ENCODE results near the gene TLE3. TPM values are rescaled to one million over a fixed set of nuclear protein-coding genes. Genes with fewer than 3 reads are reported as not detected.

TLE3 gene
- total and polyA plus RNA-seq, 7 donors = 16.8 to 82.0 (median 49.5) TPM

DNA sequence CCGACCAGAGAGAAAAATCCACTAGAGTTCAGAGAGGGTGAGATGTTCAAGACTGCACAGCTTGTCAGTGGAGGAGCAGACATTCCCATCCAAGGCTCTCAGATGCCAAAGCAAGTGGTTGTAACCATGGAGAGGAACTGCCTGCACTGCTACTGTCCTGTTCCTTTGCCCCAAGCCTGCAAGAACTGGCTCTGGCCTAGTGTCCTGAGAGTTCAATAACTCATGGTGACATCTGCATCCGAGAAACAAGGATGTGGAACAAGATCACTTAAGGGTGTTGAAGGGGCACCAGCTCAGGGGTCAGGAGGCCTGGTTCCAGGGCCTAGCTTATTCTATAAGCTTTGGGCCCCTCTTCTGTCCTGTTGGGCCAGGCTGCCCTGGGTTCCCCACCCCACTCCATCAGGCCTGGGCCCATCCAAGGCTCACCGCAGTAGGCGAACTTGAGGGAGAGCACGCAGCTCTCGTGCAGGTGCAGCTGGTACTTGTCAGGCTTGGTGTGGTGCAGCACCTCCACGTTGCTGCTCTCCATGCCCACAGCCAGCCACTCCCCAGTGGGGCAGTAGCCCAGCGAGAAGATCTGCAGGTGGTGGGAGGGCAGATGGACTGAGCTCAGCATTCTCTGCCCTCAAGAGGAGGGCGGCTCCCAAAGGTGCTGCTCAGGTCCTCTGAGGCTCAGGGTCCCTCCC is 45.6 kb downstream of the TLE3 start:
- Histone ChIP-seq H3K27ac (no peak overlapping the region), H3K36me3 (peaks cover 70 to 82% (median 73%) of the 10 kb centered on the region in 4 donors), H3K4me1 (peaks cover 0 to 35% (median 21%) of the 10 kb centered on the region in 4 donors), H3K27me3 (no peaks in the 10 kb centered on the region), H3K4me3 (no peak overlapping the region), H3K9me3 (no peaks in the 10 kb centered on the region)
- no peak for TF ChIP-seq EP300 (IDR thresholded peaks at IDR 0.05)
- no peak for TF ChIP-seq POLR2A (IDR thresholded peaks at IDR 0.05)
- TF ChIP-seq, protein P1, sequence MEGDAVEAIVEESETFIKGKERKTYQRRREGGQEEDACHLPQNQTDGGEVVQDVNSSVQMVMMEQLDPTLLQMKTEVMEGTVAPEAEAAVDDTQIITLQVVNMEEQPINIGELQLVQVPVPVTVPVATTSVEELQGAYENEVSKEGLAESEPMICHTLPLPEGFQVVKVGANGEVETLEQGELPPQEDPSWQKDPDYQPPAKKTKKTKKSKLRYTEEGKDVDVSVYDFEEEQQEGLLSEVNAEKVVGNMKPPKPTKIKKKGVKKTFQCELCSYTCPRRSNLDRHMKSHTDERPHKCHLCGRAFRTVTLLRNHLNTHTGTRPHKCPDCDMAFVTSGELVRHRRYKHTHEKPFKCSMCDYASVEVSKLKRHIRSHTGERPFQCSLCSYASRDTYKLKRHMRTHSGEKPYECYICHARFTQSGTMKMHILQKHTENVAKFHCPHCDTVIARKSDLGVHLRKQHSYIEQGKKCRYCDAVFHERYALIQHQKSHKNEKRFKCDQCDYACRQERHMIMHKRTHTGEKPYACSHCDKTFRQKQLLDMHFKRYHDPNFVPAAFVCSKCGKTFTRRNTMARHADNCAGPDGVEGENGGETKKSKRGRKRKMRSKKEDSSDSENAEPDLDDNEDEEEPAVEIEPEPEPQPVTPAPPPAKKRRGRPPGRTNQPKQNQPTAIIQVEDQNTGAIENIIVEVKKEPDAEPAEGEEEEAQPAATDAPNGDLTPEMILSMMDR (IDR thresholded peaks at IDR 0.05) = no peak
- no peak for TF ChIP-seq POLR2AphosphoS5 (IDR thresholded peaks at IDR 0.05)
- 90 to 91% methylated on average over 9 of the region's 9 CpGs for WGBS, 2 donors
- peak; percentile 57 for DNase-seq
- intact Hi-C loops (cut with DNase I) = no loop called here

DNA sequence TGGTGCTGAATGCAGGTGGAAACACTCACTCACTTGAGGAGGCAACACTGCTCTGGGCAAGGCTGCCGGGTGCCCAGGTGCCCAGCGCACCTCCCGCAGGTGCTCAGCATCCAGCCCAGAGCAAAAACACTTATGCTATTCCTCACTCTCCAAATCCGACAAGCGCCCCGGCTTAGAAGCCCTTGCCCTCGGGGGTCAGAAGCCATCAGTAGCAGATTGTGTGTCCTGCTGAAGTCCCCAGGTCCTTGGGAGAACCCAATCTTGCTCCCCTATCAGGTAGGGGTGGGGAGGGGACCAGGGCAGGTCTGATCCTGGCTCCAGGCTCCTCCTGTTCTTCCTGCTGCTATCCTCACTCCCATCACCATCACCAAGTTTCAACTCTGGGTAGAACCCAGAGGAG is 46.7 kb downstream of the TLE3 start:
- Histone ChIP-seq H3K9me3 (no peaks in the 10 kb centered on the region), H3K36me3 (peaks cover 59 to 71% (median 62%) of the 10 kb centered on the region in 4 donors), H3K4me3 (no peak overlapping the region), H3K27me3 (no peaks in the 10 kb centered on the region), H3K4me1 (peaks cover 0 to 37% (median 21%) of the 10 kb centered on the region in 4 donors), H3K27ac (no peak overlapping the region)
- TF ChIP-seq, protein P1 (IDR thresholded peaks at IDR 0.05) = no peak
- TF ChIP-seq POLR2AphosphoS5 (IDR thresholded peaks at IDR 0.05) (no peak), EP300 (IDR thresholded peaks at IDR 0.05) (no peak), POLR2A (IDR thresholded peaks at IDR 0.05) (no peak)
- 93 to 94% methylated on average over 7 of the region's 7 CpGs for WGBS, 2 donors
- intact Hi-C loops (cut with DNase I) = no loop called here
- no peak for DNase-seq

DNA sequence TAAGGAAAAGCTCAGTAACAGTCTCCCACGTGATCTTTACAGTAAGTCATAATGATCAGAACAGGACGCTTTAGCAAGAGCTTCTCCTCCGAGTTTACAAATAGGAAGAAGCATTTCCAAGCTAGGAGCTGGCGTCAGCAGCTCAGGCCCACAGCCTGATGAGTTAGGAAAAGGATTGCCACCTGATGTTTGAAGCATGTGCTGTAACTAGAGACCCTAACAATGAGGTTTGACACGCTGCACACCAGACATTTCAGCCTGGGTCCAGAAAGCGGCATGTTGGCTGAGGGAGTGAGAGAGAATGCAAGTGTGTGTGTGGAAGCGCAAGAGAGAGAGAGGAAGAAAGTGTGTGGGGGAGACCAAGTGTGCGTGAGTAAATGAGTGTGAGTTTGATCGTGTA is 47.3 kb downstream of the TLE3 start:
- no peak overlapping the region for H3K4me3 ChIP-seq
- intact Hi-C loops (cut with DNase I) = no loop called here
- H3K27me3 ChIP-seq = no peaks in the 10 kb centered on the region
- H3K9me3 ChIP-seq = no peaks in the 10 kb centered on the region
- DNase-seq = no peak
- WGBS, 2 donors = 87 to 92% methylated on average over 9 of the region's 9 CpGs
- TF ChIP-seq, protein P1 (IDR thresholded peaks at IDR 0.05) = no peak
- no peak for TF ChIP-seq EP300 (IDR thresholded peaks at IDR 0.05)
- no peak for TF ChIP-seq POLR2A (IDR thresholded peaks at IDR 0.05)
- TF ChIP-seq POLR2AphosphoS5 (IDR thresholded peaks at IDR 0.05) = no peak
- H3K36me3 ChIP-seq = peaks cover 53 to 65% (median 57%) of the 10 kb centered on the region in 4 donors
- H3K27ac ChIP-seq = peak overlapping the region in 1 of 4 donors; percentile 49
- H3K4me1 ChIP-seq = peaks cover 0 to 37% (median 21%) of the 10 kb centered on the region in 4 donors

- peaks cover 47 to 59% (median 50%) of the 10 kb centered on the region in 4 donors for H3K36me3 ChIP-seq
- H3K27me3 ChIP-seq = no peaks in the 10 kb centered on the region
- peak overlapping the region in 3 of 4 donors; percentile 18 to 49 (median 30) for H3K27ac ChIP-seq
- DNase-seq = peak; percentile 54
- no peak for TF ChIP-seq EP300 (IDR thresholded peaks at IDR 0.05)
- no peak for TF ChIP-seq POLR2AphosphoS5 (IDR thresholded peaks at IDR 0.05)
- TF ChIP-seq, protein P1 (IDR thresholded peaks at IDR 0.05) = no peak
- TF ChIP-seq POLR2A (IDR thresholded peaks at IDR 0.05) = no peak
- H3K4me1 ChIP-seq = peaks cover 0 to 37% (median 21%) of the 10 kb centered on the region in 4 donors
- WGBS, 2 donors = 87 to 88% methylated on average over 22 of the region's 22 CpGs
- H3K4me3 ChIP-seq = no peak overlapping the region
- no peaks in the 10 kb centered on the region for H3K9me3 ChIP-seq
- intact Hi-C loops (cut with DNase I) = no loop called here
Observed at GRCh38 chr15:70049701-70050301, 47.9 kb downstream of the TLE3 start.
